GM20431 (cell line): Measurements from ENCODE around the gene MARK1.

ENCODE experiments used
- in situ Hi-C: fragments of 300-500 bp; cut with MseI, MboI; formaldehyde crosslinking; loops from one replicate; pipeline ENCODE4 v1.15.0; 2020; ENCODE audit warnings: low sequenced_read_pairs; ENCODE audit not compliant: unreplicated experiment

MARK1 gene

DNA sequence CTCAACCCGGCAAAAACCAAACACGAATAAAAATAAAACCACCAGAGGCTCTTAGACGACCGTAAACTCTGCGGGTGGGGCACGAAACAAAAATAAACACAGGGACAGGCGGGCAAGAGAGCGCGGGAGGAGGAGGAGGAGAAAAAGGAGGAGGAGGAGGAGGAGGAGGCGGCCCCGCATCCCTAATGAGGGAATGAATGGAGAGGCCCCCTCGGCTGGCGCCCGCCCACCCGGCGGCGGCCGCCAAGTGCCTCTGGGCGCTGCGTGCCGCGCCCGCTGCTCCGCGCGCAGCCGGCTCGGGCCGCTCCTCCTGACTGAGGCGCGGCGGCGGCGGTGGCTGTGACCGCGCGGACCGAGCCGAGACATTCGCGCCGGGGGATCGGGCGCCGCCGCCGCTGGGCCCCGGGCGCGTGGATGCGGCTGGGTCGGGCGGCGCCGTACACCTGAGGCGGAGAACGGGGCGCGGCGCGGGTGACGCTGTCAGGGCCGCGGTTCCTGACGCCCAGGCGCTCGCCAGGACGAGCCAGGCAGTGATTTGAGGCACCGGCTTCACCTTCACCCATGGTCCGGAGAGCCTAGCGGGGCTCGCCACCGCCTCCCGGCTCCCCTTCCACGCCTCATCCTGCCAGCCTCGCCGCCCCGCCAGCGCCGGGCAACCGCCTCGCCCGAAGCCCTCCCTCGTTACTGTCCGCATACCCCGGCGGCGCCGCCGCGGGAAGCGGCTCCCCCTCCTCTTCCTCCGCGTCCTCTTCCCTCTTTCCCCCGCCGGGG, at the start of gene MARK1:
Gene MARK1, plus strand, starts transcription at position 229 of the 771 bp plus-strand sequence. CDS start 687 bp downstream, outside the sequence.
- in situ Hi-C loops = no loop called here

DNA sequence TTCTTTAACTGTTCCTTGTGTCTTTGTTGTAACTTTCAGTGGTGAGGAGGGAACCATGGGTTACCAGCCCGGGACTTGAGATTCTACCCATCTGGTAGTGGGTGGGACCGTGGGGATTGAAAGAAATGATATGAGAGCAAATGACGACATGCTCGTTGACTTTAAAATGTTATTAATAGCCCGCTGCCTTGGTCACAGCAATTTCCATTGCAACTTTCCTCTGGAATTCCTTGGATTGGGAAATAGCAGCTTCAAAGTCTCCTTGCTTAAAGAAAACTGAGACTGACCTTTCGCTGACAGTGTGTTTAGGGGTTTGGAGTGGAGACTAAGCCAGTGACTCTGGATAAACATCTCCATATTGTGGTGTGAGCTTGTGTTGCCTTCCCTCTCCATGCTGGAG, 44.2 kb upstream of the MARK1 start:
- in situ Hi-C loops = no loop called here

DNA sequence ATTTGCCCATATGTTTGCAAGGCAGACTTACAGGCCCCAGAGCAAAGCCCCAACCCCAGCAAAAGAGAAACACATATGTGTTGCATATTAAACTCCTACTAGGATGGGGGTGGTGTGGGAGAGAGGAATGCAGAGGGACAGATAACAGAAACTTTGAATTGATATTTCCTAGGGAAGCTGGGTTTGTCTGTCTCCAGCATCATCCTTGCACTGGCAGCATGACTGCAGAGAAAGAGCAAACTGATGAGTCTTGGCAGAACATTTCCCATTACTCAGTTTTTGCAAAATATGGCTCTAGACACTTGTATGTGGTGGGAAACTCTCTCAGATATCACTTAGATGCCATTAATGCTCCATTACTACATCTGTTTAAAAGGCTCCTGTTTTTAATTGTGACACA, 43.8 kb upstream of the MARK1 start:
- in situ Hi-C loops = no loop called here

DNA sequence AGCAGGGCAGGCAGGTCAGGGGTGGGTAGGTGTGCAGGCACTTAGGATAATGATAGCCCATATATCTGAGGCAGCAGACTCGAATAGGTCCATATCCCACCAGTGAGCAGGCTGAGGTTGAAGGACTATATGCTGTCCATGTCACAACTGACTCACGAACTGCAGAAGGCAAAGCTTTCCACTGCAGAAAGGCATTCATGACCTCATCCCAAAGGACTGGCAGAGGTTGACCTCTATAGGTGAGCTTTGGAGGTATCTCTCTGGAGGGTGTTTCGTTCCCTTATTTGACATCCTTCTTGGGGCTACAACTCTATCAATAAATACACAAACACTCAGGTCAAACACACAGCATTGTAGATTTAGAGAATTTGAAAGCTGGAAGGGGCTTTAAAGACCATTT, 42.8 kb upstream of the MARK1 start:
- in situ Hi-C loops = no loop called here

DNA sequence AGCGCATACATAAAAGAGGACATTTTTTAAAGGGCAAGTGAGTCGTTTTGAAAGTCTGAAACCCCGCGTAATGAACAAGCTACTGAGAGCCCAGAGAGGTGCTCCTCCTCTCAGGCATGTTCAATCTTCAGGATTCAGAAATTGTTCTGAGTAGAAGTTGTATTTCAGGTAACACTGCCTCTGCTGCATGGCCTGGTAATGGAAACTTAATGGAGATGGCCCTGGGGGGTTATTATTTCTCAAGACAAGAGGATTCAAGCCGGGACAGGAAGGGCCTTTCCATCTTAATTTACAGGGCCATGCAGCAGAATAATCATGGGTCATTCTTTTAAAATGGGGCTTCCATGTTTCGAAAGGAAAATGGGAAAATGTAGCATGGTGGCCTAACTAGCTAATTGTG, 42.1 kb upstream of the MARK1 start:
- in situ Hi-C loops = no loop called here

DNA sequence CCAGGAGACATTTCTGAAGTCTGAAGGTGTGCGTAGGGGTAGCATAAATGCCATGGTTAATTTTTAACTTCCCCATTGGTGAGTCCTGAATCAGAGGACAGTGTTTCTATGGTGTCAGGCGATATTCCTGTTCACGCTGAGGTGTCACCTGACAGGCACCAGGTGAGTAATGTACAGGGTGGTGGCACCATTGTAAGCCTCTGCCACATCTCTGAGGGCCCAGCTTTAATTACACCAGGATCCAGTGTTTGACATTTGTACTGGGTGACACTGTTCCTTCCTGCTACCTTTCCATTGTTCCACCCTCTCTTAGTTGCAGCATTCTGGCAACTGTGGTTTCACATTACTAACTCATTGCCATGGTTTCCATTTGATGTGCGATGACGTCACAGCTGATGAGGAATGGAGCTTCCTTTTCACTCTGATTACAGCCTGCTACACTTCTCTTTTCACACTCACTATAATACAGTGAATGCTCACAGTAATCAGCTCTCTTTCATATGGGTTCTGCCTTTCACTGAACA, 40.6 kb upstream of the MARK1 start:
- in situ Hi-C loops = no loop called here

DNA sequence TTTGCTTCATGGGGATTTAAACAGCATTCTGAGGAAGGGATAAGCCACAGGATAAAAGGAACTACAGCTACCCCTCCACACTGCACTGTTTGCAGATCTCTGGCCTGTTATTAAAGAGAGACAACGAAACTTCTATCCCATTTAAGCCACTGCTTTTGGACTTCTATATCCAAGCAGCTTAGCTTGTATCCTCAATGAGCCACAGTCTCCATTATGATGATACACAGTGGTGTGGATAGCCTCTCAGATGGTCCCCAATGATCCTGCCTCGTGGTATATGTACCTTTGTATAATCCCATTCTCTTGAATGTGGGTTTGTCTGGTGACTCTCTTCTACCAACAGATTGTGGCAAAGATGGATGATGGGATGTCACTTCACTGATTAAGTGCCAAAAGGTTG, 36.0 kb upstream of the MARK1 start:
- in situ Hi-C loops = no loop called here

DNA sequence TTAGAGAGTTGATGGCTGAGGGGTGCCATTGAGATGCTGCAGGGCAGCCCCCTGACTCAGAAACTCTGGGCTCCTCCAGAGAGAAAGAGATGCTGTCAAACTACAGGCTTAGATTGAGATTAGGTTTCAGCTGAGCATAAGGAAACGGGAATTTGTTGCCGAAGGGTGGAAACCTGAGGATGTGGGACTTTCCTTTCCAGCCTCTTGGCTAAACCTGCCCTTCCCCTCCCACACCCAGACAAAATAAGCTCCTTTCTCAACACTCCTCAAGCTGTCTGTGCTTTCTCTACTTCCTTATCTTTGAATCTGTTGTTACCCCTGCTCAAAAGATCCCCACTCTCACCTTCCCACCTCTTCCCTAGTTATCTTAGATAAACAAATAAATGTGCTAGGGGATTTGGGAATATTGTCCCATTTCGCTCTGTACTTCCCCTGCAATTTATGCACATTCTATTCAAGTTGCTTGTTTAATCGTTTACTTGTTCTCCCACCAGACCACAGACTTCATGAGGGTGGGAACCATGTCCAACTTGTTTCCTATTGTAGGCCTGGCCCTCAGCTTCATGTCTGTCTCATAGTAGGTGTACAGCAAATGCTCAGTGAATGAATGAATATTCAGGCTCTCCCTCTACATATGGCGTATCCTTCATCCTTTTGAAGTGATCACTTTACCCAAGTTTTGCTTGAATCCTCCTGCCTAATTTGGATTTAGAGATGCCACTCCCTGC, 30.6 kb upstream of the MARK1 start:
- in situ Hi-C loops = no loop called here

DNA sequence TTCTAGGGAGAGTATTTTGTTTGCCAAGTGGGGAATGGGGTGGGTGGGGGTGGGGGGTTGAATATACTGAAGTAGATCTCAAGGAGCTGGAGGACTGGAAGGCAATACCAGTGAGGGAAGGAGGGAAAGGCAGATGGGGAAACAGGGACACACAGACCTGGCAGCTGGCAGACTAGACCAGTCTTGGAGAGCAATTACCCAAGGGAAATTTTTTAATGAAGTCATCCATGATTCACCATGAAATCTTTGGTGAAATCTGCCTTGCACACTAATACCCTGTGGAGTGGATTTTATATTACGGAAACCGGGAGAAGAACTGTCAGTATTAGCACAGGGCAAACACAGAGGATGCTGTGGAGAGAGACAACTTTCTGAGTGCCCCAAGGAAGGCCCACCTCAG, 29.7 kb upstream of the MARK1 start:
- in situ Hi-C loops = no loop called here

DNA sequence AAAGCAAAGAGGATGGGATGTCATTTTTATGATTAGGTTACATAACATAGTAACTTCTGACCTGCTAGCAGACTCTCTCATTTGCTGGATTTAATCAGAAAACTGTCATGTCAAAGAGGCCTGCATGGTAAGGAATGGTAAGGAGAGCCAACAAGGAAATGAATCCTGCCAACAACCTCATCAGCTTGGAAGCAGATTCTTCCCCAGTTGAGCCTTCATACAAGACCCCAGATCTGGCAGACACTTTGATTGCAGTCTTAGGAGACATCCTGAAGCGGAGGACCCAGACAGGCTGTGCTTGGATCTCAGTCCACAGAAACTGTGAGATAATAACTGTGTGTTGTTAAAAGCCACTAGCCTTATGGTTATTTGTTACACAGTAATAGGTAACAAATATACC, 27.6 kb upstream of the MARK1 start:
- in situ Hi-C loops = no loop called here

DNA sequence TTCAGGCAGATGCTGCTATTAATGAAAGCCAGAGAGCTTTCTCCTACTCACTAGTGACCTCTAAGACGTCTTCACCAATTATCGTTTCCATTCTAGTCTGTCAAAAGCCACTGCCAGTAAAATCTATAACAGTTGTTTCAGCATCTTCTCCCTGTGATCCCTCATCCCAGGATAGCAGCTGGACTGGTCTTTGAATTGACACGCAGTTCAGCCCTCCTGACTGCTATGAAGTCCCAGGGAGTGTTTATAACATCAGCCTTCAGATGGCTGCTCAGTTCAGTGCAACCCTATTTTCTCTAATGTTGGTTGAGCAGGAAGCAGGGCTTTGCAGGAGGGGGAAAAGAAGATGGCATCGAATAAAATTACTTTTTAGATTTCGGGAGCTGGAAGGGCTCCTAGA, 23.6 kb upstream of the MARK1 start:
- in situ Hi-C loops = no loop called here

DNA sequence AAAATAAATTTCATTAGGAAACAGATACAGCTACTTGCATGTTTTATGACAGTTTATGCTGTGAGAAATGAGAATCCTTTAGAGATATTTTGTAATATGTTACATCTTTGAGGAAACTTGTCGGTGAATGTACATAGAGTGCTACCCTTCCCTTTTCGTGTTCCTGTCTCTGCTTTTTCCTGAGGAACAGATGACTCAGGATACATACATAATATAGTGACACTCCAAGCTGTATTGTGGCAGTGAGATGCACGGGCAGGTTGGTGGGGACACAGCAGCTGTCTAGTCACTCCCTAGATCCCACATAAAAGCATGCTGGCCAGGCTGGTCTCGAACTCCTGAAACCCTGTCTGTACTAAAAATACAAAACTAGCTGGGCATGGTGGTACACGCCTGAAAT, 20.9 kb upstream of the MARK1 start:
- in situ Hi-C loops = no loop called here

DNA sequence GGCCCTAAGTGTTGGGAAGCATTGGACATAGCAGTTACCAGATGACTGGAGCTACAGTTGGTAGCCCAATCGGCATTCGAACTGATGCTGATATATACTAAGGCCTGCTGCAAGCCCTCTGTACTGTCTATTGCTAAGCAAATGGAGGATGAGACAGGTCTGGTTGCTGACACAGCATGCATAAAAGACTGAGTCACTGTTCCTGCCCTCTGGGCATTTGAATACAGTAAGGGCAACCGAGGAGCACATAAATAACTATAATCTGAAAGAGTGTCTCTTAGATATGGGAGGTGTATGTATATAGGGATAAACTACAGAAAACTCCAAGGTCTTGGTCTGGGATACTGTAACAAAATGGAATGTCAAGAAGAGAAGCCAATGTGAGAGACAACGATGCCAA, 16.8 kb upstream of the MARK1 start:
- in situ Hi-C loops = no loop called here

DNA sequence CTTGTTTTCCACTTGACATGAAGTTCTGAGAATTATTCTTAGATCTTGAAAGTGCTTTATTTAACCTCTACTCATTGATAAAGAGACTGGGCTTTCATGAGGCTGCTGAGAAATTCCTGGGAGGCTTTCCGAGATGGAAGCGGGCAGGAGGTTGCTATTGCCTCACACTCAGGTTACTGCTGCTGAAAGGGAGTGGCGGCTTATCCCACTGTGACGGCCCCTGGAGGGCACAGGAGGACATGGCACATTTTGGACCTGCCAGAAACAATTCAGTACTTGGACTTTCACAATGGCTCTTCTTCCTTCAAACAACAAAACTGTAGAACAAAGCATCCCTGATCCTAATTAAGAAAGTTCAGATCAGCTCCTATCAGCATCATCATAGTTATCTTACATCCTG, 16.2 kb upstream of the MARK1 start:
- in situ Hi-C loops = no loop called here

DNA sequence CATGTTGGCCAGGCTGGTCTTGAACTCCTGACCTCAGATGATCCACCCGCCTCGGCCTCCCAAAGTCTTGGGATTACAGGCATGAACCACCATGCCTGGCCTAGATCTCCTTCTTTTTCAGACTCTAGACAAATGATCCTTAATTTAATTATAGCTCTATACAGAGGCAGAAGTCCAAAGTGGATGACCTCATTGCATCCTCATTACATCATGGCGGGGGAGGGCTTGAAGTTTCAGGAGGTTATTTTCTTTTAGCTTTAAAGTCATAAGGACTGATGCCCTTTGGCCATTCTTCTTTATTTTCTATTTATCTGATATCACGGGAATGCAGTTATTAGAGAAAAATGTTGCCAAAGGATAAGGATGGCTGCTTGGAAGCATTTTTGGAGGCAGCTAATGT, 14.1 kb upstream of the MARK1 start:
- in situ Hi-C loops = no loop called here

DNA sequence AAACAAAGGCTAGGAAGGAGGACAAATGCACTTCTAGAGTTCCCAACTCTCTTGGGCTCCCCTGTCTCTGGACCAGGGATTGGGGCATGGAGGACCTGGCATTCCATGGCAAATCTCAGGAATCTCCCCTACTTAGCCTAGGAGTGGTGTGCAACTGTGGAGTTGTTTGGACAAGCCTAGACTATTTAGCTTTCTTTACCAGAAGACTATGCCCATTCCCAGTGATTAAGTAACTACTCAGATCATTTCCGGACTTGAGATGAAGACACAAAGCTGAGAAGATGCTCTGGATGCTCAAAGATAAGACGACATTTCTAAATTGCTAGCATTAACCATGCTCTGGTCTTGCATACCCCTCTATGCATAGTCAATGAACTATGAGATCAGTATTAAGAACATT, 13.7 kb upstream of the MARK1 start:
- in situ Hi-C loops = no loop called here

DNA sequence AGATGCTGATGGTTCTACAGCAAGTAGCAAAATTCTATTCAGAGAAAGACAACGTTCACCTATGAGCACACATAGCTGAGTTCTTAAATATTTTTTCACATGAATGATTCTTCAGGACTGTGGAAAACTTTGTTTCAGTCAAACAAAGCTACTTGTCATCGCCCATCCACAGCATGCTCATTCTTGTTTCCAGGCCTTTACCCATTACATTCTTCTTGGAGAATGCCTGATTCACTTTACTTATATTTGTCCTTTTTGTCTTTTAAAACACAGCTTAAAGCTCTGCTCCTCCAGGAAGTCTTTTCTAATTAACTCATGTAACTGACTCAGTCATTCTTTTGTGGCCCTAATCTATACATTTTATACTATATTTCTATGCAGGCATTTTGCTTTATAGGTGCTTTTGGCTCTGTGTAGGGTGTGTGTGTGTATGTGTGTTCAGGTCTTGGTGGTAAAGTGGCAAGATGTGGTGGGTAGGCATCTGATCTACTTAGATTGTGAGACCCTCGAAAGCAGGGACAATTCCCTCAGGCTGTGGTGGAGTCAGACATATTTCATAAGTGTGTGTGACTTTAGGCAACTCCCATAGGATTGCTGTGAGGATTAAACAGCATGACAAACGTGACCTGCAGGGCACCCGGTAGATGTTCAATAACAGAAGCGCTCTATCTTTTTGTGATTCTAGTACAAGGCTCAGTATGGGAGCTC, 11.8 kb upstream of the MARK1 start:
- in situ Hi-C loops = no loop called here

DNA sequence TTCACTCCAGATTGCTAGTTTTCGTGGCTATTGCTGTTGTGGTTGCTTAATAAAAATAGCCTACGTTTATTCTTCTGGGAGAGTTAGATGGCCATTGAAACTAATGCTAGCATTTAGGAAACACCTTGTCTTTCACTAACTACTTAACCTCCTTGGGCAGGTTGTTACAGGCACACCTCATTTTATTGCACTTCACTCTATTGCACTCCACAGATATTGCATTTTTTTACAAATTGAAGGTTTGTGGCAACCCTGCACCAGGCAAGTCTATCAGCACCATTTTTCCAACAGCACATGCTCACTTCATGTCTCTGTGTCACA, 11.3 kb upstream of the MARK1 start:
- in situ Hi-C loops = no loop called here

DNA sequence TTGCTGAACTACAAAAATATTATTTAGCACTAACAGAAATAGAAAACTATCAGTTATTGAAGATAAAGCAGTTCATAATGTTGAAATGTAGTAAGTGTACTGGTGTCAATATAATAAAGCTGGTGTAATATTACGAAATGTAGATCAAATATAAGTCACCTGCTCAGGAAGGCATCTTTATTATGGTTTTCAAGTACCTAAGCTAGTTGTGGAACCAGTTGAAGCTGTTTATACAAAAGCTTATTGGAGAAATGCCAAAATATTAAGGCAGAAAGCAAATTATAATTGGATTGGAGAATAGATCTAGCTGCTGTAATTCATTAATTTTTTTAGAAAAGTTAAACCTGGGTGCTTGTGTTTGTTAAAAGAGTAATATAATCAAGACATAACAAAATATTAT, 6.2 kb upstream of the MARK1 start:
- in situ Hi-C loops = no loop called here

DNA sequence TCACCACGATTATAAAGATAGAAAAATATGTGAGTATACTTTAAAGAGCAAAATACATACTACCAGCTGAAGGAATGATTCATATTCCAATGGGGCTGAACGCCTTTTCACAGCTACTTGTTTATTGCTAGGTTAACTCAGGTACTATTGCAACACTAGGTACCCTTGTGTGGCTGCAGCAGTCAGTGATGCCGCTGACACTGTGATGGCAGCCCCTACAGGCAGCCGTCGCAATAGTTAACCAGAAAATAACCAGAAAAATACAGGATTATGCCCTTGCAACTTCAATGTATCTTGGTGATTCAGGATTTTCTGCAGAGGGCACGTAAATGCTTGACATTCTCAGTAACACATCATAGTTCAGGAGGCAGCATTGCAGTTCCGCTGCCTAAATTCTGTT, 1.6 kb upstream of the MARK1 start:
- in situ Hi-C loops = no loop called here

DNA sequence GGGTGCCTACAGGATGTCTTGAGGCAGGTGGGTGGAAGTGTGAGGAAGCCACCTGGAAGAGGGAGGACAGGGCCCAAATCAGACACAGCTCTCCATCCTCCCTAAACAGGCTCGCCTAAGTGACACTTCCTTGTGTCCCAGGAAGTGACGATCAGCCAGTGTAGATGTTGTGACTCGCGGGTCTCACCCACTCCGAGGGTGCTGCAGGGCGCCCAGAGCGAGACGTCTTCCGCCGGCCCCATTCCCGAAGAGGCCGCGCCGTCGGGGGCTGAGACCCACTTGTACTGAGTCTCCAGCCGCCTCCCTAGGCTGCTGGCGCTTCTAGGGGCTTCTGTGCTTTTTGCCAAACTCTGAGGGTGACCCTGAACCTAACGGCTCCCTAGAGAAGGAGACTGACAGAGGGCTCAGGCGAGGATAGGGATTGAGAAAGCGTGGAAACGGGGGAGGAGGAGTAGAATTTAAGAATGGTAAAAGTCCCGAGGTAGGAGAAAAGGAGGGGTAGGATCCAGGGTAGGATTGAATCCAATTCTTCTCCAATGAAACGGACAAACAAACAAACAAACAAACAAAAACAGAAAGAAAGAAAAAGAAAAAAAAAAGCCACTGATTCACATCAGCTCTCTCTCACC, 543 bp upstream of the MARK1 start:
- in situ Hi-C loops = no loop called here
